DMS79 treated with DMSO at 0.1 percent for 48 hours (cell line): ENCODE data around the gene CNTLN.
"Not testable (repeated sequence)": the region's sequence is repeated elsewhere in the genome, so short reads cannot be mapped to it uniquely, and the experiment has no call there.

Experiments
- DNase-seq: peaks from one replicate; lab custom pipeline; 2025; lab: John Stamatoyannopoulos, UW

Gene CNTLN

GRCh38 chr9:17318821-17319320 lies 184.0 kb downstream of the CNTLN start:
- no peak for DNase-seq

DNA sequence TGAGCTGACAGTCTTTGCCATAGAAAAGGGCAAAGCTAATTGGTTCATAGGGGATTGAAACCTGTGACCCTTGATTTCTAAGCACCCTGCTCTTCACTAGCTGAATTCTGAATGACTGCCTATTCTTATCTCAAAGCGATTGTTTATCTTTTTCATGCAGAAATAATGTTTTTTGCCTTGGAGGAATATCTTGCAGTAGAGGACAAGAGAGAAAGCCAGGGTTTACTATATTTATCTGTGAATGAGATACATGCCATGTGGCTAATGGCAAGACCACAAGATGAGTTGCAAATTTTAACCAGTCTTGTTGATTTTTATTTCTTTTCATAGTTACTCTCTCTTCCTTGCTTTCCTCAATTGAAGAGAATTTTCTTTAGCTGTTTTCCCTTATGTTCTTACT lies 185.0 kb downstream of the CNTLN start:
- DNase-seq: no peak

DNA sequence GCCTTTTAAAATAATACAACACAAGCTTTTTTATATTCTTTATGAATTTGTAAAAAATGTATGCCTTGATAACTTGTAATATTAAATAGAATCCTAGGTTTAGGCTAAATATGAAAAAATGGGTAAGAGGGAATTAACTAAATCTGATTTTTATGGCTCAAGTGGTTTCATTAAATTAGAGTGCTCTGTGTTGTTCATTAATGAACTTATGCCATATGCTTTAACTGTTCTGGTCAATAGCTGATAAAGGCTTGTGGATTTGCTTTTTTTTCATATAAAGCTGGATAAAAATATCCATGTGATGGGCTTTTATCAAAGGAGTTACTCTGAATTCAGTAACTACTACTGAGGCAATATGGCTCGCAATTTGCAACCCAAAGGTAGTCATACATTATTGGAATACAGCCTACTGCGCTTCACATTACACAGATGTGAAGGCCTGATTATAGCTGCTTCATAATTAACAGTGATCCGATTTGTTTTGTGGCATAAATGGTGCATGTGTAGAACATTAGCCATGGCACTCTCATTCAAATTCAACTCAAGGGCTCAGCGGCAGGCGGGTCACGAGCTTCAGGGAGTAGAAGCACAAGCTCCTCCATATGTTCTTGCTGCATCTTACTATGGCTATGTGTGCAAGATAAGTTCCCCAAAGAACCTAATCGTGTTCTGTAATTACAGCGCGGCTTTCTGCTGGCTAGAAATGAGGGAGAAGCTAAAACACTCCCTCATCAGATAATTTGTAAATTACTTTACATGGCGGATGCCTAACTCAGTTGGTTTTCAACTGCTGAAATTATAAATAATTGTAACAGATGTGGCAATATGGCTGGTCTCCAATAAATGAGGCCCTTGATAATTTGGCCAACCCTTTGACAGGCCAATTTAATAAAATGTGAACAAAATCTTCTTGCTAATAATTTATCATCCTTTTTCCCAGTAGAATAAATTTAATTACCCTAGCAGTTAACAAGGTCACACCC lies 188.3 kb downstream of the CNTLN start:
- DNase-seq: no peak

DNA sequence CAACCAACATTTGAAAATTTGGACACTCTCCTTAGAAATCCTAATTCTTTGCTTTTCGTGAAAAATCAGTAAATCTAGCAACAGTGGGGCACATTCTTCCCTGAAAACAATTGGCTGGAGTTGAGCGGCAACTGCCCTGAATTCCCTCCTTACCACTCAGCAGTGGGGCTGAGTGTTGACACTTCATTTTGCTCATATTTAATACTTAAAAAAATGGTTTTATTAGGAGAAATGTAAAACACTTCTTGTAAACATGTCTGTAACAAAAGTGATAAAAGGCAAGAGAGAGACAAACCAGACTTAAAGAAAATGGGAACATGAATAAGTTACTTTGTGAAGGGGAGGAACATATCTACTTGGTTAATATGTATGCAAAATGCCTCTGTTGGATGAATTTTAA lies 193.5 kb downstream of the CNTLN start:
- DNase-seq: no peak

GRCh38 chr9:17330097-17330496 lies 195.3 kb downstream of the CNTLN start:
- no peak for DNase-seq

DNA sequence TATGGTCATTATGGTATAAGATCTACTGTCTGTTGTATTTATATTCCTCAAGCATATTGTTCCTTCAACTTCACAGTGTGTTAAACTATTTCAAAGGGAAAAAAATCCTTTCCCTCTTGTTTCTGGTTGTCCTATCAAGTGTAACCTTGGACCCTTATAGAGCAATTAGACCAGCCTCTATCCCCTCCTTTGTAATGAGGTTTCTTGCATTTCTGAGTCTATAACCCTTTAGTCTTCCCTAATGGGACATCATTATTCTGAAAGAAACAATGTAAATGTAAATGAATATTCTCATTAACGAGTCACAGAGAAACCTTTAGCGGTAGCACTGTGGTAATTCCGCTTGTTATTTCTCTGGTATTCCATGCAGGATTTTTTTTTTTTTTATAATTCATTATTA lies 197.3 kb downstream of the CNTLN start:
- DNase-seq: no peak

- DNase-seq: no peak
These were observed 204.3 kb downstream of the CNTLN start for GRCh38 chr9:17339156-17339555.

- no peak for DNase-seq
These were observed 207.9 kb downstream of the CNTLN start for GRCh38 chr9:17342696-17343095.

DNA sequence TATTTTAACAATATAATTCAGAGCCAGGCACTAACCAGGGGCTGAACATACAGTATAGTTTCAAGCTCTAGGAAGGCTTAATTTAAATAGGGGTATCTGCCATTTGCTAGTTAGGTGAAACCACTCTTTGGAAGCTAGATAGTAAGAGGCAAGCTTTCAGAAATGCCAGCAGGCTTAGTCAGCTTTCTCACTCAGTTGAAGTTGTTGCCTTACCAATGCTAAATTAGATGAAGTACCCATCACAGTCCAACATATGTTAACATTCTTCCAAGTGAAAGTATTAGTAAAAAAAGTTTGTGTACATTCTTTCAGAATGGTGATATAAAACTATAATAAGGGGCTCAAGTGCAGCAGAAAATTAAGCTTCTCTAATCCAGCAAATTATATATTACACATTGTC lies 215.0 kb downstream of the CNTLN start:
- no peak for DNase-seq

- DNase-seq: not testable (repeated sequence)
These were observed 219.2 kb downstream of the CNTLN start for GRCh38 chr9:17354006-17354405.

DNA sequence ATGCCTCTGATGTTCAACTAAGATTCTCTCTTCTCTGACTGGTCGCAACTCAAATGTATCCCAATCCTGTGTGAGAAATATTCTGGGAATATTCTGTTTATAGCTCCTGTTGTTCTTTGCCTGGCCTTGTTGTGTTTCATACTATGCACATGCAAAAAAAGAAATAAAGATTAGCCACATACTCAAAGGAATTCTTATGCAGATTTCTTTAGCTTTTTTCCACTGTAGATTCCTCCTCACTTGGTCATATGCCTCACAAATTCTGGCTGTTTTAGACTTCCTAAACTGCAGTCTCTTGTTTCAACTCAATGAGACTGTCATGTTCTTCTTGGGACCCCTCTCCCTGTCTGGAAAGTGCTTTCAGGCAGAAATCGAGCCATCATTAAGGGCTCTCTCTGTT lies 226.5 kb downstream of the CNTLN start:
- DNase-seq: no peak

DNA sequence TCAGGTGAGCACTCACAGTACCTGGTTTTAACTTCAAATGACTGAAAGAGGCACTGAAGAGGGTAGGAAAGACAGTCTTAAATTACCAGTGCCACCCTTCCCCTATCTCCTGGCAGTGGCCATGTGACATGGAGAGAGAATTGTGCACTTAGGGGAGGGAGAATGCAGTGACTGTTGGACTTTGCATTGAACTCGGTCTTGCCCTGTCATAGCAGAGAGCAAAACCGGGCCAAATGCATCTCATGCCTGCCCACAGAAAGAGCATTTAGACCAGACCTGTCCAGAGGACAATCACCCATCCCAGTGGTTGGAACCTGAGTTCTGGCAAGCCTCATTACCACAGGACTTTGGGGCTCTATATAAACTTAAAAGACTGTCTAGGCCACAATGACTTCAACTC lies 232.2 kb downstream of the CNTLN start:
- no peak for DNase-seq

DNA sequence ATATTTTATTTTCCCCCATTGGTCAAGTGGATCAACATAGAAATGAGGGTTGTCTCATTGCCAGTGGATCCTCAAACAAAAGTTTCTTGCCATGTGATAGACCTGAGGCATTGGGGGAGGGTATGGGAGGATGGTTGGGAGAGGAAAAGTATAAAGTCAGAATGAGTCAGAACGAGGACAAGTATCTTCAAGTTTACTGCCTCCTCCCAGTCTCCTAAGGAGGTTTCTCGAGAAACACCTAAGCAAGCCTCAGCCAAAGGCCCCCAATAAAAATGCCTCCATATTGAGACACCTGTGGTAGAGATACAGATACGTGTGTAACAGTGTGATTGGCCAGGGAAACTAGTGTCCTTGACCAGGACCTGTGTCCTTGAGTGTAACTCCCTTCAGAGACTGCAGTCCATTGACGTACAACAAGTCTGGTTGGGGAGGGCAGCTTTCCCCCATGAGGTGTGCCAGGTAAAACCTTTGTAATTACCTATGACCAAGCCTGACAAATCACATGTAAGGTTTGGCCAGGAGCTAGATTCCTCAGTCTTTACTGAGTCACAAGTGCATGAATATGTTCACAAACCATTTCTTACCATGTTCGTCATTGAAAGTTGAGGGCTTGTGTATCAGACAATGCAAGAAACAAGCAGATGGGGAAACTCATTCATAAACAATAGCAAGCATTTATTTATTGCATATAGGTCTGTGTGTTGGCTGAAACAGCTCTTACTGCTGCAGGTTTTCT lies 245.5 kb downstream of the CNTLN start:
- DNase-seq: no peak

DNA sequence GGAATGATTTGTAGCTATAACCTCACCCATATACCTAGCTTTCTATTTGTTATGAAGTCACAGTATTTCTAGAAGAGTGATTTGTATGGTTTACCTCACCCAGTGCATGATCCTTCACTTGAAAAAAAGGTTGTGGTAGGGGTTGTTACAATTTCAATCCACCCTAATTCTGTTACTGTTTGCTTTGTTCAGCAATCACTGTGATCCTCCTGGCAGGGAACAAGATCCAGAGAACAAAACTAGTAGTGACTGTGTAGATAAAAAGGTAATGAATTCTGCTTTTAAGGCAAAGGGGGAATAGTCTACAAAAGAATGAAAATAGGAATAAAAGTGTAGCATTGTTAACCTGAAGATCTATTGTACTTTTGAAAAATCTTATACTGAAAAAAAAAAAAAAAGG lies 252.7 kb downstream of the CNTLN start:
- DNase-seq: no peak

- DNase-seq: no peak
These were observed 254.2 kb downstream of the CNTLN start for GRCh38 chr9:17389026-17389425.

- no peak for DNase-seq
These were observed 260.2 kb downstream of the CNTLN start for GRCh38 chr9:17394881-17395510.

DNA sequence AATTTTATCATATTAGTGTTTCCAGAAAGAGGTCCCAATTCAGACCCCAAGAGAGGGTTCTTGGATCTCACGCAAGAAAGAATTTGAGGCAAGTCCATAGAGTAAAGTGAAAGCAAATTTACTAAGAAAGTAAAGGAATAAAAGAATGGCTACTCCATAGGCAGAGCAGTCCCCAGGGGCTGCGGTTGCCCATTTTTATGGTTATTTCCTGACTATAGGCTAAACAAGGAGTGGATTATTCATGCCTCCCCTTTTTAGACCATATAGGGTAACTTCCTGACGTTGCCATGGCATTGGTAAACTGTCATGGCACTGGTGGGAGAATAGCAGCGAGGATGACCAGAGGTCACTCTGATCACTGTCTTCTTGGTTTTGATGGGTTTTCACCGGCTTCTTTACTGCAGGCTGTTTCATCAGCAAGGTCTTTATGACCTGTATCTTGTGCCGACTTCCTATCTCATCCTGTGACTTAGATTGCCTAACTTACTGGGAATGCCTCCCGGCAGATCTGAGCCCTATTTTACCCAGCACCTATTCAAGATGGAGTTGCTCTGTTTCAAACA lies 262.4 kb downstream of the CNTLN start:
- DNase-seq: not testable (repeated sequence)

DNA sequence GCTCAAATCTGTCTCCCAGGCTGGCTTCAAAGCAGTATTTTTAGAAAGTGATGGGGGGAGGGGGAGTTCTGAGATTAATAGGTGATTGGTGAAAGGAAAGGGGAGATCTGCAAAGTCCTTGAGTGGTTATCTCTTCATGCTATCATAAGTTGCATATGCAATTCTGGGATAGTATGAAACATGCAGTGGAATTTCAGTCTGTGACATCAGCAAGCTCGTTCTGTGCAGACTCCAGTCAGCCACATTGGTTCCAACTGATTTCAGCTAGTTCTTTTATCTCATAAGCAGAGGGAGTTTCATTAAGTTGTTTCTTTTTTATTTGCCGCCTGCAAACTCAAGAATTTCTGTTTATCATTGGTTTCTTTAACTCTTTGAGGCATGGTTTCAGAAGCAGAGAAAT lies 263.5 kb downstream of the CNTLN start:
- no peak for DNase-seq

- DNase-seq: no peak
These were observed 267.0 kb downstream of the CNTLN start for GRCh38 chr9:17401858-17402257.

GRCh38 chr9:17402309-17402708 lies 267.5 kb downstream of the CNTLN start:
- no peak for DNase-seq

DNA sequence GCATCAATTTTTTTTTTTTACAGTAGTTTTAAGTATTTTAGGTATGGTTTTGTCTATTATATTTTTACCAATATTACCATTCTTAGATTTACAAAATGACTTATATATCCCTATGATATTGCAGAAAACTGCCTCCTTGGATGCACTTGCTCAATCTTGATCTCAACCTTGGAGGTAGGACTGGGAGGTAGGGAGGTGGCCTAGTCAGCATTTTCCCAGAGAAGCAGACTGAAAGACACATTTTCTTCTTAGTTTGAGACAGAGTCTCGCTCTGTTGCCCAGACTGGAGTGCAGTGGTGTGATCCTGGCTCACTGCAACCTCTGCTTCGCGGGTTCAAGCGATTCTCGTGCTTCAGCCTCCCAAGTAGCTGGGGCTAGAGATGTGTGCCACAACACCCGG lies 268.7 kb downstream of the CNTLN start:
- DNase-seq: no peak

DNA sequence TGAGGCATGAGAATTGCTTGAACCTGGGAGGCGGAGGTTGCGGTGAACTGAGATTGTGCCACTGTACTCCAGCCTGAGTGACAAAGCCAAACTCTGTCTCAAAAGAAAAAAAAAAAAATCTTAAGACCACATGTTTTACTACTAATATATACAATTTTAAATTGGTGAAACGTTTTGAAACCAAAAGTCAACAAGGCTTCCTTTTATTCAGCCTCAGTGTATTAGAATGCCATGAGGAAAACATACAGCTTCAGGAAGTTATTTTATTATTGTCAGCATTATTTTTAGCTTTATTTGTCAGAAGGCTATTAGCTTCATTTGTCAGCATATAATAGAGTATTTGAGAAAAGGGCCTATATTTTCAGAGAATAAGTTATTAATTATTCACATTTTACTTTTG lies 280.1 kb downstream of the CNTLN start:
- DNase-seq: no peak
